ENCODE measurements around the gene RANBP17.
"Not testable (repeated sequence)": the region's sequence is repeated elsewhere in the genome, so short reads cannot be mapped to it uniquely, and the experiment has no call there.

Gene RANBP17

GRCh38 chr5:170870390-170870789 lies 8.6 kb downstream of the RANBP17 start:
- DNase-seq = not testable (repeated sequence)

GRCh38 chr5:170874017-170874416 lies 12.2 kb downstream of the RANBP17 start:
- DNase-seq = no peak

GRCh38 chr5:170875811-170876210 lies 14.0 kb downstream of the RANBP17 start:
- no peak for DNase-seq

- DNase-seq = no peak
These were observed 18.3 kb downstream of the RANBP17 start for GRCh38 chr5:170880084-170880483.

GRCh38 chr5:170882345-170882744 lies 20.5 kb downstream of the RANBP17 start:
- no peak for DNase-seq

GRCh38 chr5:170885256-170885655 lies 23.4 kb downstream of the RANBP17 start:
- no peak for DNase-seq

GRCh38 chr5:170885809-170886208 lies 24.0 kb downstream of the RANBP17 start:
- DNase-seq = no peak

GRCh38 chr5:170886210-170886894 lies 24.5 kb downstream of the RANBP17 start:
- DNase-seq = no peak

GRCh38 chr5:170892196-170892595 lies 30.4 kb downstream of the RANBP17 start:
- DNase-seq = no peak

GRCh38 chr5:170894665-170895064 lies 32.8 kb downstream of the RANBP17 start:
- no peak for DNase-seq

GRCh38 chr5:170896779-170897178 lies 35.0 kb downstream of the RANBP17 start:
- DNase-seq = no peak

GRCh38 chr5:170903075-170903474 lies 41.3 kb downstream of the RANBP17 start:
- no peak for DNase-seq

- no peak for DNase-seq
These were observed 45.9 kb downstream of the RANBP17 start for GRCh38 chr5:170907758-170908157.

GRCh38 chr5:170913573-170913972 lies 51.8 kb downstream of the RANBP17 start:
- DNase-seq = no peak

GRCh38 chr5:170917113-170917512 lies 55.3 kb downstream of the RANBP17 start:
- no peak for DNase-seq

- no peak for DNase-seq
These were observed 58.4 kb downstream of the RANBP17 start for GRCh38 chr5:170920196-170920595.

- not testable (repeated sequence) for DNase-seq
These were observed 60.5 kb downstream of the RANBP17 start for GRCh38 chr5:170922331-170922730.

- DNase-seq = no peak
These were observed 62.2 kb downstream of the RANBP17 start for GRCh38 chr5:170923910-170924620.

GRCh38 chr5:170935534-170936218 lies 73.9 kb downstream of the RANBP17 start:
- not testable (repeated sequence) for DNase-seq

GRCh38 chr5:170937072-170937471 lies 75.3 kb downstream of the RANBP17 start:
- no peak for DNase-seq

GRCh38 chr5:170937914-170938313 lies 76.1 kb downstream of the RANBP17 start:
- no peak for DNase-seq

GRCh38 chr5:170939178-170939577 lies 77.4 kb downstream of the RANBP17 start:
- DNase-seq = no peak

- DNase-seq = no peak
These were observed 80.0 kb downstream of the RANBP17 start for GRCh38 chr5:170941788-170942187.

GRCh38 chr5:170945275-170945674 lies 83.5 kb downstream of the RANBP17 start:
- no peak for DNase-seq
